ENCODE data around the gene ZNF319.

ZNF319 gene

GRCh38 chr16:57951204-57951960 is 49.1 kb downstream of the ZNF319 start:
- no peak for DNase-seq

GRCh38 chr16:57950382-57950781 is 50.1 kb downstream of the ZNF319 start:
- DNase-seq, result no peak

- DNase-seq, result no peak
Observed at GRCh38 chr16:57949595-57950238, 50.8 kb downstream of the ZNF319 start.

GRCh38 chr16:57949013-57949412 is 51.5 kb downstream of the ZNF319 start:
- DNase-seq, result no peak

GRCh38 chr16:57948027-57948426 is 52.4 kb downstream of the ZNF319 start:
- DNase-seq, result no peak

- no peak for DNase-seq
Observed at GRCh38 chr16:57947261-57947660, 53.2 kb downstream of the ZNF319 start.

- no peak for DNase-seq
Observed at GRCh38 chr16:57946181-57946801, 54.2 kb downstream of the ZNF319 start.

GRCh38 chr16:57945740-57946138 is 54.7 kb downstream of the ZNF319 start:
- DNase-seq, result no peak

GRCh38 chr16:57944970-57945739 is 55.3 kb downstream of the ZNF319 start:
- DNase-seq, result no peak

Measured in CD4-positive, alpha-beta T cell treated with Interleukin-6 for 4 hours (primary cell).